Measurements from ENCODE around the gene PRR29.

PRR29 gene

GRCh38 chr17:64042700-64043485, 44.7 kb downstream of the PRR29 start:
- Histone ChIP-seq H3K79me2 (no peaks in the 10 kb centered on the region), H3K9me3 (ENCODE audit: control insufficient read depth, low read length) (no peaks in the 10 kb centered on the region), H3K36me3 (ENCODE audit: control insufficient read depth, insufficient read depth, low read length) (no peaks in the 10 kb centered on the region), H3K4me3 (ENCODE audit: low read depth, low read length) (no peak overlapping the region), H3K9ac (no peak overlapping the region), H2AFZ (no peak overlapping the region), H3K27me3 (ENCODE audit: control insufficient read depth, insufficient read depth, low read length) (no peaks in the 10 kb centered on the region), H3K27ac (no peak overlapping the region), H3K4me1 (no peaks in the 10 kb centered on the region), H3K4me2 (ENCODE audit: low read length) (no peak overlapping the region)
- TF ChIP-seq CTCF (IDR thresholded peaks at IDR 0.05), result no peak

GRCh38 chr17:64045176-64045575, 47.0 kb downstream of the PRR29 start:
- no peak for TF ChIP-seq CTCF (IDR thresholded peaks at IDR 0.05)

GRCh38 chr17:64048805-64049204, 50.7 kb downstream of the PRR29 start:
- Histone ChIP-seq H3K4me3 (ENCODE audit: low read depth, low read length) (no peak overlapping the region), H3K27me3 (ENCODE audit: control insufficient read depth, insufficient read depth, low read length) (no peaks in the 10 kb centered on the region), H3K9me3 (ENCODE audit: control insufficient read depth, low read length) (no peaks in the 10 kb centered on the region), H3K4me2 (ENCODE audit: low read length) (no peak overlapping the region), H3K4me1 (no peaks in the 10 kb centered on the region), H3K79me2 (no peaks in the 10 kb centered on the region), H3K36me3 (ENCODE audit: control insufficient read depth, insufficient read depth, low read length) (no peaks in the 10 kb centered on the region), H2AFZ (no peak overlapping the region), H3K27ac (no peak overlapping the region), H3K9ac (no peak overlapping the region)
- TF ChIP-seq CTCF (IDR thresholded peaks at IDR 0.05), result no peak

More at GRCh38 chr17:64045176-64045575, 47.0 kb downstream of the PRR29 start:
- H3K79me2 ChIP-seq, result no peaks in the 10 kb centered on the region
- H3K4me2 ChIP-seq (ENCODE audit: low read length), result no peak overlapping the region
- no peak overlapping the region for H3K4me3 ChIP-seq (ENCODE audit: low read depth, low read length)
- H3K4me1 ChIP-seq, result no peaks in the 10 kb centered on the region
- H3K27ac ChIP-seq, result no peak overlapping the region
- no peak overlapping the region for H2AFZ ChIP-seq
- H3K36me3 ChIP-seq (ENCODE audit: control insufficient read depth, insufficient read depth, low read length), result no peaks in the 10 kb centered on the region
- H3K27me3 ChIP-seq (ENCODE audit: control insufficient read depth, insufficient read depth, low read length), result no peaks in the 10 kb centered on the region
- H3K9ac ChIP-seq, result no peak overlapping the region
- no peaks in the 10 kb centered on the region for H3K9me3 ChIP-seq (ENCODE audit: control insufficient read depth, low read length)

- no peak overlapping the region for H3K4me2 ChIP-seq (ENCODE audit: low read length)
- no peaks in the 10 kb centered on the region for H3K4me1 ChIP-seq
- no peak overlapping the region for H3K4me3 ChIP-seq (ENCODE audit: low read depth, low read length)
- no peak overlapping the region for H3K9ac ChIP-seq
- H2AFZ ChIP-seq, result no peak overlapping the region
- H3K36me3 ChIP-seq (ENCODE audit: control insufficient read depth, insufficient read depth, low read length), result no peaks in the 10 kb centered on the region
- H3K9me3 ChIP-seq (ENCODE audit: control insufficient read depth, low read length), result no peaks in the 10 kb centered on the region
- H3K79me2 ChIP-seq, result no peaks in the 10 kb centered on the region
- TF ChIP-seq CTCF (IDR thresholded peaks at IDR 0.05), result no peak
- H3K27me3 ChIP-seq (ENCODE audit: control insufficient read depth, insufficient read depth, low read length), result no peaks in the 10 kb centered on the region
- no peak overlapping the region for H3K27ac ChIP-seq
Observed at GRCh38 chr17:64051153-64051552, 53.0 kb downstream of the PRR29 start.

- Histone ChIP-seq H3K4me2 (ENCODE audit: low read length) (no peak overlapping the region), H3K79me2 (no peaks in the 10 kb centered on the region), H3K27me3 (ENCODE audit: control insufficient read depth, insufficient read depth, low read length) (no peaks in the 10 kb centered on the region), H3K4me1 (no peaks in the 10 kb centered on the region), H3K27ac (no peak overlapping the region), H3K36me3 (ENCODE audit: control insufficient read depth, insufficient read depth, low read length) (no peaks in the 10 kb centered on the region), H2AFZ (no peak overlapping the region), H3K9me3 (ENCODE audit: control insufficient read depth, low read length) (no peaks in the 10 kb centered on the region), H3K4me3 (ENCODE audit: low read depth, low read length) (no peak overlapping the region), H3K9ac (no peak overlapping the region)
- no peak for TF ChIP-seq CTCF (IDR thresholded peaks at IDR 0.05)
Observed at GRCh38 chr17:64053101-64053500, 55.0 kb downstream of the PRR29 start.

Data from parathyroid adenoma (tissue), 2 donors.